Measurements from ENCODE around the gene MSL3B.

GRCh38 chr2:233820774-233821105 lies 47.4 kb downstream of the MSL3B start:
- TF ChIP-seq POLR2A (IDR thresholded peaks at IDR 0.05), result no peak
- TF ChIP-seq CTCF (IDR thresholded peaks at IDR 0.05), result no peak
